Measurements from ENCODE around the gene DNAJC15. TPM values are rescaled to one million over a fixed set of nuclear protein-coding genes. Genes with fewer than 3 reads are reported as not detected.
"Not testable (repeated sequence)": the region's sequence is repeated elsewhere in the genome, so short reads cannot be mapped to it uniquely, and the experiment has no call there.

The DNAJC15 gene
- total RNA-seq, 4 donors from 2014 or later = 9.3 to 21.6 (median 12.7) TPM

DNA sequence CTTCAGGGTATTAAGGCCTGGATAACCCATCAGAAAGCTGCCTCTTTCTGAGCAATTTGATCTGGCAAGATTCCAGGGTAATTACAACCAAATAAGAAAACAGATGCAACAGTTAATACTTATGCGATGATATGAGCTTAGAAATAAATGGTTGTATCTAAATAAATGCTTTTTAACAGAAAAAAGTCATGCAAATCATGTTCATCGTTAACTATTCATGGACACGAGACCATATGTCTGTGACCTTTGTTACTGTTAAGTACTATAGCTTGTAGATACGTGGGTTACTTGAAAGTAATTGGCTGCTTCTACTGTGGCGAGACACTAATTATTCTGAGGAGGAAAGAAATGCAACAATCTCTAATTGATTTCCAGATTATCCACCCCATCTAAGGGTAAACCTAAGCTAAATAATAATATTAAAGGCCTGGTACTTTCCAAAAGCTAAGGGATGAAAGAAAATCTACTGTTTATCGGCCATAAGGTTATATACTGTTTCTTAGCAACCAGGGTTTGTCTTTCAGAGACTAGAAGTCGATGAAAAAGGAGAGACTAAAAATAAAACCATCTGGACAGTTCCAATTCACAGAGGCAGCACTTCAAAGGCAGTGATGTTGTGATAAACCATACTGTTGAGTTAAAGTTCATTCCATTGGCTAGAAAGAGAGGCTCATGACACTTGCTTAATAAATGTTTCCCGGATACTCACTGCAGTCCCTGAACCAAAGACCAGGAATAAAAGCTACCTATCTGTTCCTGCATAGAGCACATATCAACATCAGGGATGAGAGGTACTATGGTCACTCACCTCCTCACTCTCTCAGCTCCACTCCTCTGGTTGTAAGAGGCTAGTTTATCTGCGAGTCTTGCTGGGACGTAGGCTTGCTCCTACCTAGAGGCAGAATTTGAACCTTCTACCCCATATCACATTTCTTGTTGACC, 32.8 kb upstream of the DNAJC15 start:
- Histone ChIP-seq H3K36me3 (no peaks in the 10 kb centered on the region), H3K27ac (peak overlapping the region in 3 of 4 donors; percentile 79 to 87 (median 87)), H3K9me3 (no peaks in the 10 kb centered on the region), H3K27me3 (no peaks in the 10 kb centered on the region), H3K4me1 (peaks cover 4 to 33% (median 6%) of the 10 kb centered on the region in 3 donors), H3K4me3 (peak overlapping the region; percentile 71 to 83)
- TF ChIP-seq POLR2AphosphoS5 (IDR thresholded peaks at IDR 0.05) (no peak), EP300 (IDR thresholded peaks at IDR 0.05) (no peak), POLR2A (IDR thresholded peaks at IDR 0.05) (no peak), CTCF (IDR thresholded peaks at IDR 0.05) (no peak)
- WGBS, 2 donors (ENCODE audit: low coverage in 1 of 2) = 36 to 64% methylated on average over 10 of the region's 10 CpGs
- ATAC-seq = no peak

GRCh38 chr13:42991233-42991897, 32.0 kb upstream of the DNAJC15 start:
- 59 to 72% methylated on average over 6 to 14 of the region's 15 CpGs for WGBS, 2 donors (ENCODE audit: low coverage in 1 of 2)
- not testable (repeated sequence) for H3K36me3 ChIP-seq, H3K9me3 ChIP-seq, H3K27me3 ChIP-seq
- Histone ChIP-seq H3K4me3 (peak overlapping the region; percentile 71 to 83), H3K27ac (peak overlapping the region; percentile 14 to 87 (median 83)), H3K4me1 (peaks cover 4 to 26% (median 6%) of the 10 kb centered on the region in 3 donors)
- ATAC-seq = peak; percentile 14

DNA sequence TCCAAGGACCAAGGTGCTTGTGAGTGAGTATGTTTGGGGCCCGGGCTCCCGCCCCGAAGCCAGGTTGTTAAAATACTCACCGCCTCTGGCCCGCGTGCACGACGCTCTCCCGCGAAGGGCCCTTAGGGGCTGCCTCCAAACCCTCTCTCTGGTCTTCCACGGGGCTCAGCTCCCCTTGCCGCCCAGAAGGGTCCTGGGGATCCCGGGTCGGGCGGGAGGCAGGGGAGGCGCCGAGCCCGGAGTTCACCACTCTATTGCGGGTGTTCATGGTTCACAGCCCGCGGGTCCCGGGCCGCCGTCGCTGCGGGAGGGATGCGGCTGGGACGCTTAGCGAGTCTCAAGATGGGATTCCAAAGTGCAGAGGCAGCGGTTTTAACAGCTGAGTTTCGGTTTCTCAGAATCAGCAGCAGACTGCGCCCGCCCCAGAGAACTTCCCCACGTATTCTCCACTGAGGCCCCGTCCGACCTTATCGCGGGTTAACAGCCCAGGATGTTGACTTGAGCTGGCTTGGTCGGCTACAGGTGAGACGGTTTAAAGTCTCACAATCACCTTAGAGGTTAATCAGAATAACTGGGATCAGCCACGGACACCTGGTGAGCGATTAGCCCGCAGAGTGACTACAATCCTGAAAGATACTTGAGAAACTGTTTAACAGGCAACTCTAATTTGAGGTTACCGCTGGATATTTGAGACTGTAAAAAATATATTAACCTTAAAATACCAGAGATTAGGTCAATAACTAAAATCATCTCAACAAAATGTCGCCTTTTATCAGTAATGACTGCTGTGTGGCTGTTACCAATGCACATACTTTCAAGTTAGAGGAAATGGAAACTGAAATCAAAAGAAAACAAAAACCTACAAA, 31.3 kb upstream of the DNAJC15 start, which contains the start of gene EPSTI1:
Gene EPSTI1, minus strand, starts transcription at position 344 of the 866 bp plus-strand sequence. Its CDS starts 76 bp downstream, at position 268.
- H3K9me3 ChIP-seq = no peaks in the 10 kb centered on the region
- peaks cover 4 to 26% (median 6%) of the 10 kb centered on the region in 3 donors for H3K4me1 ChIP-seq
- peak; percentile 90 for ATAC-seq
- WGBS, 2 donors (ENCODE audit: low coverage in 1 of 2) = 9 to 26% methylated on average over 9 to 12 of the region's 45 CpGs
- no peaks in the 10 kb centered on the region for H3K27me3 ChIP-seq
- H3K4me3 ChIP-seq = peak within 1 kb of the TSS; percentile 71 to 83
- peak within 1 kb of the TSS; percentile 14 to 87 (median 83) for H3K27ac ChIP-seq
- H3K36me3 ChIP-seq = no peaks in the 10 kb centered on the region
- TF ChIP-seq POLR2AphosphoS5 (IDR thresholded peaks at IDR 0.05) = peak; percentile 21
- peak in 1 of 4 experiments; percentile 21 for TF ChIP-seq CTCF (IDR thresholded peaks at IDR 0.05)
- TF ChIP-seq POLR2A (IDR thresholded peaks at IDR 0.05) = no peak
- no peak for TF ChIP-seq EP300 (IDR thresholded peaks at IDR 0.05)

- Histone ChIP-seq H3K9me3 (no peaks in the 10 kb centered on the region), H3K4me1 (peaks cover 4 to 26% (median 6%) of the 10 kb centered on the region in 3 donors), H3K36me3 (no peaks in the 10 kb centered on the region), H3K4me3 (peak overlapping the region in 1 of 2 donors; percentile 83), H3K27me3 (no peaks in the 10 kb centered on the region), H3K27ac (peak overlapping the region in 2 of 4 donors; percentile 87)
- 54 to 65% methylated on average over 3 to 4 of the region's 4 CpGs for WGBS, 2 donors (ENCODE audit: low coverage in 1 of 2)
- no peak for TF ChIP-seq EP300 (IDR thresholded peaks at IDR 0.05)
- TF ChIP-seq POLR2A (IDR thresholded peaks at IDR 0.05) = no peak
- TF ChIP-seq POLR2AphosphoS5 (IDR thresholded peaks at IDR 0.05) = no peak
- no peak for TF ChIP-seq CTCF (IDR thresholded peaks at IDR 0.05)
- ATAC-seq = peak; percentile 8
Measured at GRCh38 chr13:42992764-42993122, 30.6 kb upstream of the DNAJC15 start.

DNA sequence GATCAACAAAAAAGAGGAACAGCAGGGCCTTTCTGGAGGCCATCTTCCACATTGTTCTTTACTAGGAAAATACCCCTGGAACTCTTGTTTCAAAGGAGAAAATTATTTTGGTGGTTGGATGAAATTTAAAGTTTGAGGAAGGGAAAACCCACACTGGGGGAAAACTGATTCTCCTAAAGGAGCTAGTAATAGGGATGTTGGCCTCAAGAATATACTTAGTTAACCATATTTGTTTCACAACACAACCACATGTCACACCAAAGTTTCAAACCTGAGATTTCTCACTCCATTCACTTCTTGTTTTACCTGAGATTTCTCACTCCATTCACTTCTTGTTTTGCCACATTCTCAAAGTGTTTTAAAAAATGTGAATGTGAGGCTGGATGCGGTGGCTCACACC, 28.5 kb upstream of the DNAJC15 start:
- TF ChIP-seq CTCF (IDR thresholded peaks at IDR 0.05) = no peak
- no peak for TF ChIP-seq POLR2AphosphoS5 (IDR thresholded peaks at IDR 0.05)
- whole genome bisulfite sequencing, 2 donors (ENCODE audit: low coverage in 1 of 2) = 100% methylated on average over 1 of the region's 1 CpG
- Histone ChIP-seq H3K4me3 (no peak overlapping the region), H3K27me3 (no peaks in the 10 kb centered on the region), H3K27ac (no peak overlapping the region), H3K36me3 (no peaks in the 10 kb centered on the region), H3K9me3 (no peaks in the 10 kb centered on the region), H3K4me1 (peaks cover 4 to 24% (median 6%) of the 10 kb centered on the region in 3 donors)
- ATAC-seq = no peak
